OCI-LY7 (cell line): ENCODE measurements around the gene CIAPIN1. TPM values are rescaled to one million over a fixed set of nuclear protein-coding genes. Genes with fewer than 3 reads are reported as not detected.

Experiments
- BruUV-seq: library from RNA; stranded (reverse); fragments of 400-500 nt; replicated peaks from 2 replicates; lab custom pipeline; 2021; lab: Mats Ljungman, UMichigan
- CTCF ChIA-PET: fragments of 300-600 bp; sonication (Branson Sonifier 250); formaldehyde crosslinking; loops from one replicate; lab custom pipeline; 2022; ENCODE audit warnings: antibody characterized with exemption; ENCODE audit not compliant: unreplicated experiment; lab: Charles Lee
- POLR2A ChIA-PET: fragments of 300-600 bp; sonication (Branson Sonifier 250); formaldehyde crosslinking; loops from one replicate; lab custom pipeline; 2022; ENCODE audit warnings: antibody characterized with exemption; lab: Charles Lee
- DNase-seq: peaks from one replicate; pipeline ENCODE4 v3.0.0-alpha.2; 2015; ENCODE audit warnings: low spot score
- H2AFZ ChIP-seq: fragments of 200-600 bp; sonication (generic), shearing (Covaris generic); 2 replicates; pipeline ENCODE4 v1.6.1; 2014; ENCODE audit warnings: mild to moderate bottlenecking, antibody characterized with exemption, low read length, moderate library complexity
- H3K27ac ChIP-seq: fragments of 200-600 bp; sonication (generic); 2 replicates; pipeline ENCODE4 v1.5.1; 2014; ENCODE audit warnings: mixed run types, low read depth, mild to moderate bottlenecking, moderate library complexity, low read length, inconsistent platforms; ENCODE audit not compliant: poor library complexity, severe bottlenecking
- H3K36me3 ChIP-seq: fragments of 200-600 bp; sonication (generic); 2 replicates; pipeline ENCODE4 v1.6.1; 2014; ENCODE audit warnings: mild to moderate bottlenecking, antibody characterized with exemption, low read length, moderate library complexity, mixed read lengths; ENCODE audit not compliant: insufficient read depth
- H3K4me1 ChIP-seq: fragments of 200-600 bp; sonication (generic); 2 replicates; pipeline ENCODE4 v1.5.1; 2014; ENCODE audit warnings: mild to moderate bottlenecking, low read length; ENCODE audit not compliant: insufficient read depth, poor library complexity, severe bottlenecking
- H3K4me2 ChIP-seq: fragments of 200-600 bp; sonication (generic); 2 replicates; pipeline ENCODE4 v1.6.1; 2014; ENCODE audit warnings: mild to moderate bottlenecking, low read length
- H3K4me3 ChIP-seq: fragments of 200-600 bp; sonication (generic); 2 replicates; pipeline ENCODE4 v1.5.1; 2014; ENCODE audit warnings: mild to moderate bottlenecking, low read depth, low read length; ENCODE audit not compliant: poor library complexity, severe bottlenecking
- H3K79me2 ChIP-seq: fragments of 200-600 bp; sonication (generic); 2 replicates; pipeline ENCODE4 v1.6.1; 2016; ENCODE audit warnings: low read depth, mild to moderate bottlenecking, low read length, moderate library complexity, mixed read lengths; ENCODE audit not compliant: insufficient read depth
- H3K9me2 ChIP-seq: fragments of 200-600 bp; sonication (generic); 2 replicates; pipeline ENCODE4 v1.6.1; 2016; ENCODE audit warnings: mild to moderate bottlenecking, low read length, mixed read lengths; ENCODE audit not compliant: insufficient read depth
- H3K9me3 ChIP-seq: fragments of 200-600 bp; sonication (generic); 2 replicates; pipeline ENCODE4 v1.6.1; 2014; ENCODE audit warnings: mild to moderate bottlenecking, mixed run types, low read length, mixed read lengths
- H4K20me1 ChIP-seq: fragments of 200-600 bp; sonication (generic); 2 replicates; pipeline ENCODE4 v1.6.1; 2014; ENCODE audit warnings: mild to moderate bottlenecking, antibody characterized with exemption, low read length, moderate library complexity, mixed read lengths; ENCODE audit not compliant: insufficient read depth
- CTCF ChIP-seq: fragments of 200-600 bp; sonication (generic); conservative IDR thresholded peaks from 2 replicates; pipeline ENCODE4 v1.5.1; 2014; ENCODE audit warnings: mild to moderate bottlenecking, antibody characterized with exemption, low read length, moderate library complexity, mixed read lengths
- EZH2phosphoT487 ChIP-seq: fragments of 200-600 bp; sonication (generic); IDR thresholded peaks from 2 replicates; pipeline ENCODE4 v1.6.1; 2018; ENCODE audit warnings: low read depth, borderline replicate concordance, mild to moderate bottlenecking, mixed run types, antibody characterized with exemption, low read length, moderate library complexity, mixed read lengths
- intact Hi-C: fragments of 100-400 bp; cut with micrococcal nuclease; formaldehyde crosslinking; loops from one replicate; pipeline ENCODE4 v1.10.0; 2022; ENCODE audit not compliant: unreplicated experiment
- total RNA-seq, 2 experiments: library from RNA; depleted of rRNA in 1 of 2; stranded (reverse); fragments of >200 nt in 1 of 2; shearing (Covaris generic) in 1 of 2; gene quantifications; 2 replicates each; pipeline ENCODE4 v1.2.3, GENCODE V29; 2014 to 2022

Gene CIAPIN1
- total RNA-seq, 2 experiments from 2014 or later, result 47.7 to 58.9 TPM

- ChIA-PET CTCF (interaction anchor here (0.6 kb wide), 1 partner anchor 288 kb away, joined by 7 read pairs; no protein-coding TSS in a partner anchor), POLR2A (no interaction called here)
- Histone ChIP-seq H3K4me3 (no peak overlapping the region), H2AFZ (no peak overlapping the region), H3K4me2 (no peak overlapping the region), H3K9me3 (no peaks in the 10 kb centered on the region), H3K36me3 (no peaks in the 10 kb centered on the region), H4K20me1 (no peaks in the 10 kb centered on the region), H3K79me2 (no peaks in the 10 kb centered on the region), H3K9me2 (no peaks in the 10 kb centered on the region), H3K27ac (no peak overlapping the region), H3K4me1 (peaks cover 12% of the 10 kb centered on the region)
- no TSS peak for BruUV-seq
- TF ChIP-seq EZH2phosphoT487, result no peak
- TF ChIP-seq CTCF, result no peak
- no peak for DNase-seq
- intact Hi-C loops, result no loop called here
These were observed 66.3 kb downstream of the CIAPIN1 start for GRCh38 chr16:57380671-57381462.

- Histone ChIP-seq H3K36me3 (no peaks in the 10 kb centered on the region), H2AFZ (no peak overlapping the region), H3K4me3 (no peak overlapping the region), H3K4me1 (peaks cover 10% of the 10 kb centered on the region), H3K79me2 (no peaks in the 10 kb centered on the region), H4K20me1 (no peaks in the 10 kb centered on the region), H3K4me2 (no peak overlapping the region), H3K9me2 (no peaks in the 10 kb centered on the region), H3K9me3 (no peaks in the 10 kb centered on the region), H3K27ac (no peak overlapping the region)
- DNase-seq, result no peak
- CTCF ChIA-PET, result no interaction called here
- intact Hi-C loops, result no loop called here
- POLR2A ChIA-PET, result no interaction called here
- no TSS peak for BruUV-seq
- no peak for TF ChIP-seq CTCF
These were observed 67.6 kb downstream of the CIAPIN1 start for GRCh38 chr16:57379579-57379978.

Other genes starting within 250 kb of the CIAPIN1 start
- 25.4 and 26.6 TPM in 2 replicates for gene ARL2BP, start 202.1 kb downstream of the CIAPIN1 start, total RNA-seq (2014; rRNA removed; shearing (Covaris generic))
- gene ARL2BP, start 202.1 kb downstream of the CIAPIN1 start, total RNA-seq (2022), result 31.2 and 35.7 TPM in 2 replicates
- gene PLLP, start 162.7 kb downstream of the CIAPIN1 start, total RNA-seq (2014; rRNA removed; shearing (Covaris generic)), result 0.08 and 0.22 TPM in 2 replicates
- gene PLLP, start 162.7 kb downstream of the CIAPIN1 start, total RNA-seq (2022), result not detected in 2 replicates
- gene CCL22, start 88.6 kb downstream of the CIAPIN1 start, total RNA-seq (2014; rRNA removed; shearing (Covaris generic)), result not detected in 2 replicates
- gene CCL22, start 88.6 kb downstream of the CIAPIN1 start, total RNA-seq (2022), result not detected in 2 replicates
- gene CX3CL1, start 74.9 kb downstream of the CIAPIN1 start, total RNA-seq (2014; rRNA removed; shearing (Covaris generic)), result not detected in 2 replicates
- gene CX3CL1, start 74.9 kb downstream of the CIAPIN1 start, total RNA-seq (2022), result not detected in 2 replicates
- gene CCL17, start 42.6 kb downstream of the CIAPIN1 start, total RNA-seq (2014; rRNA removed; shearing (Covaris generic)), result not detected in 2 replicates
- gene CCL17, start 42.6 kb downstream of the CIAPIN1 start, total RNA-seq (2022), result not detected in 2 replicates
- 30.5 and 31.3 TPM in 2 replicates for gene COQ9, start 94 bp upstream of the CIAPIN1 start, total RNA-seq (2014; rRNA removed; shearing (Covaris generic))
- 43.9 and 45.2 TPM in 2 replicates for gene COQ9, start 94 bp upstream of the CIAPIN1 start, total RNA-seq (2022)
- gene POLR2C, start 15.3 kb upstream of the CIAPIN1 start, total RNA-seq (2014; rRNA removed; shearing (Covaris generic)), result 98.1 and 101 TPM in 2 replicates
- 51.3 and 52.3 TPM in 2 replicates for gene POLR2C, start 15.3 kb upstream of the CIAPIN1 start, total RNA-seq (2022)
- gene DOK4, start 39.1 kb upstream of the CIAPIN1 start, total RNA-seq (2014; rRNA removed; shearing (Covaris generic)), result 0.09 and 0.13 TPM in 2 replicates
- gene DOK4, start 39.1 kb upstream of the CIAPIN1 start, total RNA-seq (2022), result 1.0 and 1.1 TPM in 2 replicates
- 4.2 and 4.8 TPM in 2 replicates for gene CCDC102A, start 89.2 kb upstream of the CIAPIN1 start, total RNA-seq (2014; rRNA removed; shearing (Covaris generic))
- gene CCDC102A, start 89.2 kb upstream of the CIAPIN1 start, total RNA-seq (2022), result 6.7 and 7.1 TPM in 2 replicates
- gene ADGRG5, start 95.3 kb upstream of the CIAPIN1 start, total RNA-seq (2014; rRNA removed; shearing (Covaris generic)), result 0.39 TPM in 1 of 2 replicates, not detected in the other
- gene ADGRG5, start 95.3 kb upstream of the CIAPIN1 start, total RNA-seq (2022), result 0.37 and 1.3 TPM in 2 replicates
- gene ADGRG1, start 181.2 kb upstream of the CIAPIN1 start, total RNA-seq (2014; rRNA removed; shearing (Covaris generic)), result not detected in 2 replicates
- not detected in 2 replicates for gene ADGRG1, start 181.2 kb upstream of the CIAPIN1 start, total RNA-seq (2022)
- gene ADGRG3, start 220.9 kb upstream of the CIAPIN1 start, total RNA-seq (2014; rRNA removed; shearing (Covaris generic)), result not detected in 2 replicates
- gene ADGRG3, start 220.9 kb upstream of the CIAPIN1 start, total RNA-seq (2022), result not detected in 2 replicates
- gene DRC7, start 247.4 kb upstream of the CIAPIN1 start, total RNA-seq (2014; rRNA removed; shearing (Covaris generic)), result 0.05 and 0.44 TPM in 2 replicates
- 0.46 and 0.55 TPM in 2 replicates for gene DRC7, start 247.4 kb upstream of the CIAPIN1 start, total RNA-seq (2022)